Measurements from ENCODE around the gene DCTPP1.
A peak's percentile ranks its signal among the peaks of the same experiment; 100 is the strongest.
"Not testable (repeated sequence)": the region's sequence is repeated elsewhere in the genome, so short reads cannot be mapped to it uniquely, and the experiment has no call there.

DCTPP1 gene

GRCh38 chr16:30397776-30398660, 31.8 kb downstream of the DCTPP1 start:
- no peak for DNase-seq (ENCODE audit: low read depth)
- no peak overlapping the region for H3K4me3 ChIP-seq (ENCODE audit: low read depth, low read length)
- TF ChIP-seq CTCF (IDR thresholded peaks at IDR 0.05; ENCODE audit: low read depth, low read length, missing control alignments), result no peak
- in situ Hi-C loops (cut with HindIII; ENCODE audit: low sequenced_read_pairs), result loop anchor here (10.0 kb wide), 1 partner anchor 323 kb away; the partner anchor contains the start of gene PPP4C

- TF ChIP-seq CTCF (IDR thresholded peaks at IDR 0.05; ENCODE audit: low read depth, low read length, missing control alignments), result no peak
- in situ Hi-C loops (cut with HindIII; ENCODE audit: low sequenced_read_pairs), result loop anchor here (10.0 kb wide), 1 partner anchor 322 kb away; the partner anchor contains the start of gene PPP4C
- no peak overlapping the region for H3K4me3 ChIP-seq (ENCODE audit: low read depth, low read length)
- DNase-seq (ENCODE audit: low read depth), result no peak
Measured at GRCh38 chr16:30397056-30397455, 32.8 kb downstream of the DCTPP1 start.

- H3K4me3 ChIP-seq (ENCODE audit: low read depth, low read length); DNase-seq (ENCODE audit: low read depth): not testable (repeated sequence)
- in situ Hi-C loops (cut with HindIII; ENCODE audit: low sequenced_read_pairs), result loop anchor here (10.0 kb wide), 1 partner anchor 322 kb away; the partner anchor contains the start of gene PPP4C
Measured at GRCh38 chr16:30396627-30397026, 33.2 kb downstream of the DCTPP1 start.

- peak overlapping the region; percentile 70 for H3K4me3 ChIP-seq (ENCODE audit: low read depth, low read length)
- no peak for TF ChIP-seq CTCF (IDR thresholded peaks at IDR 0.05; ENCODE audit: low read depth, low read length, missing control alignments)
- no peak for DNase-seq (ENCODE audit: low read depth)
- in situ Hi-C loops (cut with HindIII; ENCODE audit: low sequenced_read_pairs), result loop anchor here (10.0 kb wide), 1 partner anchor 321 kb away; the partner anchor contains the start of gene PPP4C
Measured at GRCh38 chr16:30395992-30396585, 33.7 kb downstream of the DCTPP1 start.

GRCh38 chr16:30395155-30395991, 34.5 kb downstream of the DCTPP1 start, which contains the start of gene ZNF48:
ZNF48 (plus strand) TSS chr16:30395420; CDS start chr16:30395795, 375 bp downstream.
- TF ChIP-seq CTCF (IDR thresholded peaks at IDR 0.05; ENCODE audit: low read depth, low read length, missing control alignments), result peak; percentile 9
- peak; percentile 77 for DNase-seq (ENCODE audit: low read depth)
- in situ Hi-C loops (cut with HindIII; ENCODE audit: low sequenced_read_pairs), result loop anchor here (10.0 kb wide), 1 partner anchor 321 kb away; the partner anchor contains the start of gene PPP4C
- peak within 1 kb of the TSS; percentile 70 for H3K4me3 ChIP-seq (ENCODE audit: low read depth, low read length)

GRCh38 chr16:30394592-30395154, 35.2 kb downstream of the DCTPP1 start:
- in situ Hi-C loops (cut with HindIII; ENCODE audit: low sequenced_read_pairs), result loop anchor here (10.0 kb wide), 1 partner anchor 320 kb away; the partner anchor contains the start of gene PPP4C
- DNase-seq (ENCODE audit: low read depth), result no peak
- H3K4me3 ChIP-seq (ENCODE audit: low read depth, low read length), result peak overlapping the region; percentile 70
- TF ChIP-seq CTCF (IDR thresholded peaks at IDR 0.05; ENCODE audit: low read depth, low read length, missing control alignments), result no peak

All from astrocyte of the cerebellum (primary cell).